Lung (tissue), 12 donors: ENCODE data around the gene NECAB3. TPM values are rescaled to one million over a fixed set of nuclear protein-coding genes. Genes with fewer than 3 reads are reported as not detected.

Experiments
- ATAC-seq: fragments of 200-7000 bp; cut with Tn5 transposase; one replicate; pipeline ENCODE4 v1.9.1; 2020; ENCODE audit warnings: moderate number of reproducible peaks; ENCODE audit not compliant: insufficient read depth, low FRiP score
- DNase-seq, 3 donors: peaks; one replicate each; pipeline ENCODE4 v3.0.0-alpha.2; 2013 to 2017
- H3K27ac ChIP-seq, 2 donors: one replicate each; pipeline ENCODE4 v1.5.1; 2013; ENCODE audit warnings: mild to moderate bottlenecking in 2 of 2, moderate library complexity in 2 of 2, control low read depth in 1 of 2, inconsistent platforms in 1 of 2, low read depth in 1 of 2, low read length in 1 of 2
- H3K27me3 ChIP-seq, 3 donors: one replicate each; pipeline ENCODE4 v1.5.1; 2013; ENCODE audit warnings: low read length in 2 of 3; ENCODE audit not compliant: control insufficient read depth in 3 of 3, insufficient read depth in 3 of 3
- H3K36me3 ChIP-seq, 4 donors: one replicate each; pipeline ENCODE4 v1.5.1; 2013; ENCODE audit warnings: low read length in 4 of 4, mild to moderate bottlenecking in 1 of 4, moderate library complexity in 1 of 4; ENCODE audit not compliant: control insufficient read depth in 4 of 4, insufficient read depth in 4 of 4
- H3K4me1 ChIP-seq, 5 donors: one replicate each; pipeline ENCODE4 v1.5.1; 2013; ENCODE audit warnings: low read length in 5 of 5, mild to moderate bottlenecking in 2 of 5, moderate library complexity in 1 of 5; ENCODE audit not compliant: control insufficient read depth in 5 of 5, insufficient read depth in 5 of 5
- H3K4me3 ChIP-seq: one replicate; pipeline ENCODE4 v1.5.1; 2013; ENCODE audit warnings: mild to moderate bottlenecking, control low read depth, moderate library complexity
- H3K9ac ChIP-seq, 2 donors: one replicate each; pipeline ENCODE4 v1.5.1; 2013; ENCODE audit warnings: low read length in 2 of 2, control low read depth in 1 of 2; ENCODE audit not compliant: insufficient read depth in 1 of 2
- H3K9me3 ChIP-seq, 4 donors: one replicate each; pipeline ENCODE4 v1.5.1; 2013; ENCODE audit warnings: low read length in 3 of 4, mild to moderate bottlenecking in 1 of 4, moderate library complexity in 1 of 4; ENCODE audit not compliant: control insufficient read depth in 4 of 4, insufficient read depth in 3 of 4
- CTCF ChIP-seq: IDR thresholded peaks from 2 replicates; pipeline ENCODE4 v1.5.1; 2012; ENCODE audit warnings: mild to moderate bottlenecking; ENCODE audit errors: control extremely low read depth, extremely low read depth
- WGBS, 2 donors: extraction: QIAGEN DNeasy Blood & Tissue Kit; methylation state at CpG; one replicate each; pipeline ENCODE4 v1.1.7; 2013; 5-methylcytosine and 5-hydroxymethylcytosine counted together
- polyA plus RNA-seq, 2 donors: library from polyadenylated mRNA; stranded (reverse); fragments of 200-250 nt; gene quantifications; one replicate each; pipeline ENCODE4 v1.2.1, GENCODE V29; 2013
- total RNA-seq, 2 donors: library from RNA; depleted of rRNA in 1 of 2; stranded (reverse); fragments of >200 nt in 1 of 2; gene quantifications; one replicate each; pipeline ENCODE4 v1.2.1, GENCODE V29; 2014 to 2021
- donor health status: control.
- donor health status: control.
- donor health status: Bipolar disorder and iron deficiency.
- donor health status: healthy.
- donor health status: DM: yes; HTN: yes; CAD: no.

NECAB3 gene
- total and polyA plus RNA-seq, 4 donors = 21.2 to 127 (median 72.2) TPM

- no peak overlapping the region for H3K4me3 ChIP-seq
- H3K27ac ChIP-seq = no peak overlapping the region
- no peak for DNase-seq
- 94 to 96% methylated on average over 17 of the region's 17 CpGs for WGBS, 2 donors
- H3K36me3 ChIP-seq = peaks cover 0 to 18% (median 4%) of the 10 kb centered on the region in 4 donors
- peaks cover 0 to 16% (median 0%) of the 10 kb centered on the region in 5 donors for H3K4me1 ChIP-seq
- ATAC-seq = no peak
- no peak overlapping the region for H3K9ac ChIP-seq
- no peaks in the 10 kb centered on the region for H3K27me3 ChIP-seq
- H3K9me3 ChIP-seq = no peaks in the 10 kb centered on the region
- no peak for TF ChIP-seq CTCF
Observed at GRCh38 chr20:33656783-33657703, 17.2 kb downstream of the NECAB3 start.

GRCh38 chr20:33656010-33656782 lies 18.0 kb downstream of the NECAB3 start:
- Histone ChIP-seq H3K27me3 (no peaks in the 10 kb centered on the region), H3K9me3 (no peaks in the 10 kb centered on the region), H3K4me3 (no peak overlapping the region), H3K36me3 (peaks cover 0 to 18% (median 4%) of the 10 kb centered on the region in 4 donors), H3K9ac (no peak overlapping the region), H3K4me1 (peaks cover 0 to 16% (median 0%) of the 10 kb centered on the region in 5 donors), H3K27ac (no peak overlapping the region)
- ATAC-seq = no peak
- no peak for DNase-seq
- TF ChIP-seq CTCF = no peak
- 92 to 97% methylated on average over 10 of the region's 10 CpGs for WGBS, 2 donors

GRCh38 chr20:33655164-33655563 lies 19.1 kb downstream of the NECAB3 start:
- H3K27me3 ChIP-seq = no peaks in the 10 kb centered on the region
- H3K9me3 ChIP-seq = no peaks in the 10 kb centered on the region
- no peak for DNase-seq
- WGBS, 2 donors = 65 to 71% methylated on average over 4 of the region's 4 CpGs
- no peak overlapping the region for H3K4me3 ChIP-seq
- peak overlapping the region in 1 of 2 donors; percentile 60 for H3K27ac ChIP-seq
- H3K9ac ChIP-seq = no peak overlapping the region
- no peak for ATAC-seq
- no peak for TF ChIP-seq CTCF
- peaks cover 0 to 17% (median 5%) of the 10 kb centered on the region in 4 donors for H3K36me3 ChIP-seq
- peaks cover 0 to 16% (median 0%) of the 10 kb centered on the region in 5 donors for H3K4me1 ChIP-seq
